RWPE1 (cell line): ENCODE measurements around the gene SGSM2.

ENCODE experiments used
- CTCF ChIA-PET: fragments of 350-600 bp; sonication (Branson Sonifier 250); formaldehyde crosslinking; extraction: SDS; loops from one replicate; lab custom pipeline; 2021; lab: Yijun Ruan, JAX
- POLR2A ChIA-PET: fragments of 400-600 bp; formaldehyde crosslinking; extraction: SDS; loops from one replicate; lab custom pipeline; 2020; ENCODE audit warnings: antibody characterized with exemption; ENCODE audit not compliant: low non-redundant PET; lab: Yijun Ruan, JAX
- DNase-seq: peaks from one replicate; pipeline ENCODE4 v3.0.0; 2012; ENCODE audit warnings: low spot score
- H3K27ac ChIP-seq: fragments of 450-650 bp; 2 replicates; pipeline ENCODE4 v1.5.1; 2017
- TF ChIP-seq, protein P1 (sequence below): fragments of 450-650 bp; conservative IDR thresholded peaks from 2 replicates; pipeline ENCODE4 v1.5.1; 2017; ENCODE audit warnings: low read depth, mild to moderate bottlenecking

The SGSM2 gene

DNA sequence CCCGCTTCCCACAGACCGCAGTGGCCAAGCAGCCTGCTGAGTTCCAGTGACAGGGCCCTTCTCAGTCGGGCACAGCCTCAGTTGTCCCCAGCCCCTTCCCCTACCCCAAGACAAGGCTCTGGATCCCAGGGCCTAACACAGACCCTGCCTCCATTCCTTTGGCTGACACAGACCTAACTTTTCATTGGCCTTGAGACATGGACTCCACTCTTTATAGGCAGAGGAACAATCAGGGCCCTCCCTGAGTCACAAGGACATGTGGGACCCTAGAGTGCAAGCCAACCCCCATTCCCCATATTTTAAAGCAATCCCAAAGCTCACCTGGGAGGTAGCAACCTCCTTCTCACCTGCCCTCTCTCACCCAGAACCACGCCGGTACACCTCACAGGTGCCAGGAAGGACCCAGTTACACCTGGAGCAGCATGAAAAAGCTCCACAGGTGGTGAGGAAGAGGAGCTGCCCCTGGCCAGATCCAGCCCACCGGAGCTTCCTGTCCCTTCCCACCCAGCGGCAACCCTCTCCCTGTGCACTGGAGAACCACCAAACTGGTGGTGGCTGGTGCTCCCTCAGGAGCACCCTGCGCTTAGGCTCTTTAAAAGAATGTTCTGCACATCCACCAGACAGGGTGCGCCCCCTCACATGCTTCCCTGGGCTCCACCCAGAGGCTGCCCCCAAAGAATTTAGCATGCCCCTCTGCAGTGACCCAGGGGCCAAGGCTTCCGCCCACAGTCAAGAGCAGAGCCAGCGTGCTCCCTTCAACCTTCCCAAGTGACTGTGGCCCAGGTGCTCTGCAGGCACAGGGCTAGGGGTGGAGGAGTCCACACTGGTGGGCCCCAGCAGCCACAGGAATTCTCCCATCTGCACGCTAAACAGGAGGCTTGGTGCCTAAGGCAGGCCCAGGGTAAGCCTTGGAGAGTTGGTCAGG lies 60.2 kb downstream of the SGSM2 start:
- POLR2A ChIA-PET: interaction anchor here (0.7 kb wide), 1 partner anchor 10 kb away, joined by 3 read pairs; no protein-coding TSS in a partner anchor

DNA sequence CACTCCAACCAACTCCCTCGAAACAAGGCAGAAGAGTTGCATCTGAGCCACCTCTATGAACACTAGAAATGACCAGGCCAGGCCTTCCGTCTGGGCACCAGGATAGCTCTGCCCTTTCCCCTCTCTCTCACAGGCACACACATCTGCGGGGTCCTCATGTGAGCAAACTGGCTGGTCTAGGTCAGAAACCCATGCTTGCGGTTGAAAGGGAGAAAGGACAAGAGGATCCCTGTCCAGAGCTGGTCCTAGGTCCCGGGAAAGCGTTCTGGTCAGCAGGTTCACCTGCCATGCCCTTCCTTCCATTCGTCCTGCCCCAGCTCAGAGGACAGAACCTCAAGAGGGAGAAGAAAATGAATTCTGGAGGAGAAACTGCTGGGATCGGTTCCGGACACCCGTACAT lies 60.9 kb downstream of the SGSM2 start:
- DNase-seq: no peak
- TF ChIP-seq, protein P1, sequence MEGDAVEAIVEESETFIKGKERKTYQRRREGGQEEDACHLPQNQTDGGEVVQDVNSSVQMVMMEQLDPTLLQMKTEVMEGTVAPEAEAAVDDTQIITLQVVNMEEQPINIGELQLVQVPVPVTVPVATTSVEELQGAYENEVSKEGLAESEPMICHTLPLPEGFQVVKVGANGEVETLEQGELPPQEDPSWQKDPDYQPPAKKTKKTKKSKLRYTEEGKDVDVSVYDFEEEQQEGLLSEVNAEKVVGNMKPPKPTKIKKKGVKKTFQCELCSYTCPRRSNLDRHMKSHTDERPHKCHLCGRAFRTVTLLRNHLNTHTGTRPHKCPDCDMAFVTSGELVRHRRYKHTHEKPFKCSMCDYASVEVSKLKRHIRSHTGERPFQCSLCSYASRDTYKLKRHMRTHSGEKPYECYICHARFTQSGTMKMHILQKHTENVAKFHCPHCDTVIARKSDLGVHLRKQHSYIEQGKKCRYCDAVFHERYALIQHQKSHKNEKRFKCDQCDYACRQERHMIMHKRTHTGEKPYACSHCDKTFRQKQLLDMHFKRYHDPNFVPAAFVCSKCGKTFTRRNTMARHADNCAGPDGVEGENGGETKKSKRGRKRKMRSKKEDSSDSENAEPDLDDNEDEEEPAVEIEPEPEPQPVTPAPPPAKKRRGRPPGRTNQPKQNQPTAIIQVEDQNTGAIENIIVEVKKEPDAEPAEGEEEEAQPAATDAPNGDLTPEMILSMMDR: no peak
- CTCF ChIA-PET: no interaction called here
- POLR2A ChIA-PET: interaction anchor here (0.7 kb wide), 1 partner anchor 10 kb away, joined by 3 read pairs; no protein-coding TSS in a partner anchor
- peak overlapping the region; percentile 99 for H3K27ac ChIP-seq

More for the DNA sequence above, 60.2 kb downstream of the SGSM2 start:
- CTCF ChIA-PET: no interaction called here
- no peak for DNase-seq
- peak overlapping the region; percentile 99 for H3K27ac ChIP-seq
- TF ChIP-seq, protein P1: no peak

DNA sequence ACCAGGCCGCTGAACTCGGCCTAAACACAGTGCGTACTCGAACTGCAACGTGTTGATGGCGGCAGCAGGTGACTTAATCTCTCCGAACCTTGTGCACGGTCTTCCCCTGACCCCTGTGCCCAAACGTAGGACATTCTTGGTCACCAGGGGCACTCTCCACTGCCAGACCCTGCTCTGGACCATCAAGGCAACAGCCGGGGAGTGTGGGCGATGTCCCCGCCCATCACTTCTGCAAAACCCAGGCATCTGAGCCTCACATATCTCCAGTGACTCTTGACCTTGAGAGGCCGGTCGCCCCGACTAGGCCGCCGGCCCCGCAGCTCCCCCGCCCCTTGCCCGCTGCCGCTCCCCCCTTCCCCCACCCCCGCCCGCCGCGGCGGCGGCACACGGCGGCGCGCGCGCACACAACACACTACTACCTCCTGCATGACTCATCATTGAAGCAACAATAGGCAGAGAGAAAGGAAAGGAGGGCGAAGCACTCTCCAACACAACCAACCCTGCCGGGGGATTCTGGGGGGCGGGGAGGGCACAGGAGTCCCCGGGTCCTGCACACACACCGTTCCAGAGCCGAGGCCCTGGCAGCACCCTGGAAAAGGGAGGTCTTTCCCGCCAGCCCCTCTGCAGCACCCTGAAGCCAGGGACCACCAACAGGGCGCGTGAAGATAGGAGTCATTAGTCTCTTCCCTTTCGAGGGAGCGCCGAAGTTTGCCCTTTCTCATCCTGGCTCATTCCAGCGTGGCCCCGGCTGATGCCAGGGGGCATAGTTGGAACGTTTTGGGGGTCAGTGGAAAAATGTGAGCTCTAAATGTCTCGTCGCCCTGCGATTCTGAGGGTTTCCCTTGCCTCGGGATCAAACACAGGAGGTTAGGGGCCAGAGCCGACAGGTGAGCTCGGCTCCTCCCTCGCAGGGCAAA lies 61.6 kb downstream of the SGSM2 start:
- DNase-seq: peak; percentile 62
- ChIA-PET CTCF (interaction anchor here (0.6 to 0.7 kb wide), 3 partner anchors 8 to 1784 kb away, joined by 3 to 6 read pairs (median 3); no protein-coding TSS in a partner anchor), POLR2A (interaction anchor here (0.6 to 1.4 kb wide), 5 partner anchors 9 to 166 kb away, joined by 3 to 5 read pairs (median 3); partner anchors contain the start of gene TSR1)
- H3K27ac ChIP-seq: peak overlapping the region; percentile 99
- TF ChIP-seq, protein P1: no peak

DNA sequence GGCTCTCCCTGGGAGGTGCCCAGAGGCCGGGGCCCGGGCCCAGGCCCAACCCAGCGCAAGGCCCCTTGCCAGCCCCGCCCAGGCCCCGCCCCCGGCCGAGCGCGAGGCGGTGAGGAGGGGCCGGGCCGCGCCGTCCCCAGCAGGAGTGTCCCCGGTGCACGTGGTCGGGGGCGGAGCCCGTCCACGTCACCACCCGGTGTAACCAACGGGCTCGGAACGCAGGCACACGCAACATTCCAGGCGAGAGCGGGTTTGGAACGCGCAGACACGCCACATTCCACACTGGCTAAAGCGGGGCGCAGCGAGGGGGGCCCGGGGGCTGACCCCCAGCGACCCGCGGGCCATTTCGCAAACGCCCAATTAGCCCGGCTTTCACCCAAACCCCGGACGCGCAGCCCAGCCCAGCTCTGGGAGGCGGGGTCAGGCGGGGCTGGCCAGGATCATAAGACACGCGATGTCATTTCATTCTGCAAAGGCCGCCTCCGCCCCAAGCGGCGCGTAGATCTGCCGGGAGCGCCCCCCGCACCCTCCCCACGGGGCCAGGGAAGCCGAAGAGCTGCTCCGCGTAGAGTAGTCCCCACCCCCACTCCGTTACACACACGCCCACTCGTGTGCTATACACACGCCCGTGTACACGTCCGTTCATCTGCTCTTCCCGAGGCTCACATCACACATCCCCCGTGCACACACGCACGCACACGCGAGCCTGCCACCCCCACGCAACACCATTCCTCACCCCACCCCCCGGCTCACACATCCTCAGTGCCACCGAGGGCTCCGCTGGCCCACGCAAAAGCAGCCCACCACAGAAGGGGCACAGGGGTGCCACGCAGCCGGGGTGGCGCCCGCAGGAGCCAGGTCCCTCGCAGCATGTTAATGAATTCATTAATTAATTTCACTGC lies 62.5 kb downstream of the SGSM2 start:
- ChIA-PET POLR2A (interaction anchor here (0.6 to 1.4 kb wide), 6 partner anchors 8 to 686 kb away, joined by 3 to 5 read pairs (median 3); partner anchors contain the start of gene TSR1), CTCF (interaction anchor here (0.6 to 0.7 kb wide), 3 partner anchors 9 to 1783 kb away, joined by 3 to 6 read pairs (median 3); no protein-coding TSS in a partner anchor)
- peak; percentile 93 for DNase-seq
- peak overlapping the region; percentile 99 for H3K27ac ChIP-seq
- TF ChIP-seq, protein P1: no peak

DNA sequence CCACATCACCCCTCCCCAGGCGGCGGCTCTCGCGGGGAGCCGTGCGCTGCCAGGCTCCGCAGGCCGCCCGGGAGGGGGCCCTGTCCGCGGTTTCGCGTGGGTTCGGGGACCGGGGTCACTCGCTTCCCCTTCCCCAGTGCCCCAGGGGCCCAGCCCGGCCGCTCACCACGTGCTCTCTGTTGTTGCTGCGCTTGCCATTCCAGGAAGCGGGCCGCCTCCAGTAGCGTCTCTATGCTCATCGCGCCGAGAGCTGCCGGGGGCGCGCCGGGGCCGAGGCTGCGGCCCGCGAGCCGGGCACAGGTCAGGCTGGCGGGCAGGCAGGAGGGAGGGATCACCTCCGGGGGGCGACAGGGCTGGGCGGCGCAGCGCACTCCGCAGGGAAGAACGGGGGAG lies 63.2 kb downstream of the SGSM2 start:
- CTCF ChIA-PET: interaction anchor here (0.6 kb wide), 1 partner anchor 11 kb away, joined by 5 read pairs; no protein-coding TSS in a partner anchor
- H3K27ac ChIP-seq: peak overlapping the region; percentile 99
- TF ChIP-seq, protein P1: no peak
- POLR2A ChIA-PET: interaction anchor here (0.6 to 1.4 kb wide), 3 partner anchors 18 to 686 kb away, joined by 3 to 5 read pairs (median 3); partner anchors contain the start of gene TSR1
- no peak for DNase-seq
